GM23338 (cell line): ENCODE data around the gene ZBTB40.

Source experiments
- CTCF ChIP-seq, 2 experiments: fragments of 200-600 bp in 1 of 2; sonication (generic) in 1 of 2; conservative IDR thresholded peaks; 2 replicates each; pipeline versions ENCODE4 v1.5.1 to v1.6.1; 2016 to 2017; ENCODE audit warnings: antibody characterized with exemption in 2 of 2, low read depth in 2 of 2, mild to moderate bottlenecking in 2 of 2, moderate library complexity in 1 of 2
- EZH2 ChIP-seq: fragments of 200-600 bp; sonication (generic); IDR thresholded peaks from one replicate; pipeline ENCODE4 v1.8.0; 2017; ENCODE audit warnings: antibody characterized with exemption, mild to moderate bottlenecking, low read depth; ENCODE audit not compliant: unreplicated experiment
- EZH2phosphoT487 ChIP-seq: fragments of 200-600 bp; sonication (generic); IDR thresholded peaks from one replicate; pipeline ENCODE4 v1.8.1; 2018; ENCODE audit warnings: antibody characterized with exemption; ENCODE audit not compliant: unreplicated experiment
- JUNB ChIP-seq: IDR thresholded peaks from one replicate; pipeline ENCODE4 v1.6.1; 2016; ENCODE audit warnings: antibody characterized with exemption; ENCODE audit not compliant: unreplicated experiment
- NANOG ChIP-seq: IDR thresholded peaks from 2 replicates; pipeline ENCODE4 v1.6.1; 2016; ENCODE audit warnings: antibody characterized with exemption, borderline replicate concordance
- POLR2AphosphoS5 ChIP-seq: IDR thresholded peaks from 2 replicates; pipeline ENCODE4 v1.6.1; 2016; ENCODE audit warnings: antibody characterized with exemption, low read depth
- REST ChIP-seq: IDR thresholded peaks from one replicate; pipeline ENCODE4 v1.6.1; 2018; ENCODE audit warnings: antibody characterized with exemption; ENCODE audit not compliant: unreplicated experiment
- ZNF462 ChIP-seq: fragments of 250-450 bp; sonication (Bioruptor Pico); IDR thresholded peaks from 2 replicates; pipeline ENCODE4 v1.5.0; 2020; ENCODE audit warnings: mild to moderate bottlenecking, moderate library complexity

GRCh38 chr1:22457836-22458235, 6.2 kb downstream of the ZBTB40 start:
- TF ChIP-seq CTCF (conservative IDR thresholded peaks at IDR 0.05; ENCODE audit: low read depth in 2 of 2) (no peak), POLR2AphosphoS5 (no peak), JUNB (no peak), EZH2phosphoT487 (no peak), EZH2 (no peak), ZNF462 (CRISPR knock-in tag) (no peak), REST (no peak), NANOG (no peak)
